Erythroblast (primary cell): ENCODE measurements around the gene C1GALT1.

Source experiments
- GATA1 ChIP-seq: IDR thresholded peaks from 2 replicates; pipeline ENCODE4 v1.6.1; 2011; ENCODE audit warnings: low read depth, mild to moderate bottlenecking, control low read depth, low read length, moderate library complexity
- POLR2A ChIP-seq: IDR thresholded peaks from 2 replicates; pipeline ENCODE4 v1.6.1; 2011; ENCODE audit warnings: mild to moderate bottlenecking, low read length

DNA sequence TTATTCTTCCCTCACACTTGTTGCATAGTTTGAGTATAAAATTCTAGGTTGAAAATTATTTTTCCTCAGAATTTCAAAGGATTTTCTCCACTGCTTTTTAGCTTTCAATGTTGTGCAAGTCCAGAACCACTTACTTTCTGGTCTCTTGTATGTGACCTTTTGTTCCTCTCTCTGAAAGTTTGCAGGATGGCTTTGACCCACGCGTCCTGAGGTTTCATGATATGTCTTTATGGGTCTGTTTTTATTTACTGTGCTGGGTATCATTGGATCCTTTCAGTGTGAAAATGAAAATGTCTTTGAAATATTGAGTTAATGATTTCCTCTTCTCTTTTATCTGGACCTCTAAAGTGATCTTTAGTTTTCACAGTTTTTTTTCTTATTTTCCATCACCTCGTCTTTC lies 38.5 kb downstream of the C1GALT1 start:
- TF ChIP-seq POLR2A (no peak), GATA1 (no peak)
